Retinal pigment epithelial cell (primary cell): ENCODE measurements around the gene RASSF1.

ENCODE experiments used
- DNase-seq: peaks from one replicate; pipeline ENCODE4 v3.0.0-alpha.2; 2010; ENCODE audit warnings: low read depth
- H3K4me3 ChIP-seq: 2 replicates; pipeline ENCODE4 v1.5.1; 2011; ENCODE audit warnings: mild to moderate bottlenecking, low read length, control low read depth, moderate library complexity
- CTCF ChIP-seq: conservative IDR thresholded peaks from 2 replicates; pipeline ENCODE4 v1.5.1; 2011; ENCODE audit warnings: low read depth, low read length, control low read depth, inconsistent platforms

The RASSF1 gene

DNA sequence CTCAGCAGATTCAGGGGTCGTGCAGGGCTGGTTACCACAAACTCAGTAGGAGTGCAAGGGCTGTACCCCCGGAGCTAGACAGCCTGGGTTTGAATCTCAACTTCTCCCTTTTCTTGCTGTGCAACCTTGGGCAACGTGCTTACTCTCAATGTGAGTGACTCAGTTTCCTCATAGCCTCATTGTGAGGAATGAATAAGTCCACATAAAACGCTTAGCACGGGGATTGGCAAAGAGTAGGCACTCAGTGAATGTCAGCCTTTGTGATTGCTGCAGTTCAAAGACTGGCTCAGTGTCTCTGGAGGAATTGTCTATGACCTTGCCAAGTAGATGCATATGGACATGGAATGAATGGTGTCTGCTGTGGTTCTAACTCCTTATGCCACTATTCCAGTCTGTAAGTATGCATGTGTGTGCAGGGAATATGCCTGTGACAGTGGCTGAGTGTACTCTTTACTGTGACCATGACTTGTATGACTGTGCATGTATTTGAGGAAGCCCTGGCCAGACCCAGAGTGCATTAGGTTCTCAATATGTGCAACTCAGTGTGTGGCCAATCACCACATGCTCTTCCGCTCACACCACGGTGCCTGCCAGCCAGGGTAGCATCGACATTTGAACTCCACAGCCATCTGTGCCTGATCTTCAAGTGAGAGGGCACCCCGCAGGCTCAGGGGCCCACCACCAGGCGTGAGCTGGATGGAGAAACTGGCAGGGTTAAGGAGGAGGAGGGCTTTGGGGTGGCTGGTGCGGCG lies 40.5 kb downstream of the RASSF1 start:
- peak overlapping the region; percentile 57 for H3K4me3 ChIP-seq
- no peak for DNase-seq
- no peak for TF ChIP-seq CTCF

DNA sequence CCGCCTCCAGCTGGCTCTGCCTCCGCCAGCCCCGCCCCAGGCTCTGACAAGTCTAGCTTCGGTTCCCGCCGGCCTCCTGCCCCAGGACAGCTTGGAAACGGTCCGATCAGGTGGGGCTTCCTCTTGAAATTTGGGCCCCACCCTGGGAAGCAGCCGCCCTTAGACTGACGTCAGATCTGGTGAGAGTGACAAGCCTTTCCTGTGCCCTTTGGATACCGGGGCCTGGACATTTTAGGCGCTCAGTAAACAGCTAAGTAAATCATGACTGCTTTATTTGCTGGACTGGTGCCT lies 41.1 kb downstream of the RASSF1 start:
- peak overlapping the region; percentile 57 for H3K4me3 ChIP-seq
- no peak for TF ChIP-seq CTCF
- DNase-seq, result no peak

GRCh38 chr3:50298836-50299637 lies 41.6 kb downstream of the RASSF1 start, which contains the start of the genes HYAL3 and NAA80:
Gene HYAL3, minus strand, starts transcription at chr3:50299405. Its CDS starts 3,803 bp downstream, at chr3:50295602.
Gene NAA80, minus strand, starts transcription at chr3:50299405. Its CDS starts 1,942 bp downstream, at chr3:50297463.
- no peak for TF ChIP-seq CTCF
- H3K4me3 ChIP-seq, result peak within 1 kb of the TSS; percentile 84
- DNase-seq, result peak; percentile 98

DNA sequence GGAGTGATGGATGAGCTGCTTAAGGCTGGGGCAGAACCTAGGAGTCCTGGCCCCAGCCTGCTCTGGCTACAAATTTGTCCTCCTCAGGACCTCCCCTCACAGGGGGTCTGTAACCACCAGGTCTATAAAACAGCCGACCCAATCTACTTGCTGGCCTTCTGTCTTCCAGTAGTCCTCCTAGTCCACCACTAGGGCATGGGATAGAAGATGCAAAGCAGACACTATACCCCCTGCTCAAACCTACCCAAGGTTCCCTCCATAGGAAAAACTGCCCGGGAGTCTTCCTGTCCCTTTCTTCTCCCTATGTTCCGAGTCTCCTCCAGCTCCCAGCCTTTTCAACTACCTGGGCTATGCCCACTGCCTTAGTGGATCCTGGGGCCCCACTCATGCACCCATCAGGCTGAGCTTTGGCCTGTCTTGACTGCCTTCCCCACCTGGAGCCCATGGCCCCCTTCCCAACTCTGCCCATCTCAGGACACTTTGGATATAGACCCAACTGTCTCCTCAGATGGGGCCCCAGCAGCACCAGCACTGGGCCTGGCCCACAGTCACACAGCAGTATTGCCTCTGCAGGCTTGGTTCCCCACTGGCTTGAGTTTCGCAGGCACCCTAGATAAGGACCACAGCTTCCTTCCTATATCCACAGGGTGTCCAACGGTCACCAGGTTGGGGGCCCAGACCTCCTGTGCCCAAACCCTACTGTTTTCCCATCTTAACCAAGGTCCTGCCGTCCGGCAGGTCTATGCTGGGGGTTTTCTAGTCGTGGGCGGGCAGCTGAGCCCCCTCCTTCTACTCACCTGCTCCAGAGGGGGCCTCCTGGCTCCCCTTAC lies 42.5 kb downstream of the RASSF1 start:
- no peak for DNase-seq
- H3K4me3 ChIP-seq, result peak overlapping the region; percentile 84
- TF ChIP-seq CTCF, result peak; percentile 5

- DNase-seq, result no peak
- no peak for TF ChIP-seq CTCF
- no peak overlapping the region for H3K4me3 ChIP-seq
These were observed 43.3 kb downstream of the RASSF1 start for GRCh38 chr3:50297384-50297775.

GRCh38 chr3:50296721-50297383 lies 43.8 kb downstream of the RASSF1 start:
- no peak overlapping the region for H3K4me3 ChIP-seq

More at GRCh38 chr3:50296721-50297383, 43.8 kb downstream of the RASSF1 start:
- DNase-seq, result no peak
- no peak for TF ChIP-seq CTCF
